ENCODE measurements around the gene ALDH1A3.

Gene ALDH1A3

DNA sequence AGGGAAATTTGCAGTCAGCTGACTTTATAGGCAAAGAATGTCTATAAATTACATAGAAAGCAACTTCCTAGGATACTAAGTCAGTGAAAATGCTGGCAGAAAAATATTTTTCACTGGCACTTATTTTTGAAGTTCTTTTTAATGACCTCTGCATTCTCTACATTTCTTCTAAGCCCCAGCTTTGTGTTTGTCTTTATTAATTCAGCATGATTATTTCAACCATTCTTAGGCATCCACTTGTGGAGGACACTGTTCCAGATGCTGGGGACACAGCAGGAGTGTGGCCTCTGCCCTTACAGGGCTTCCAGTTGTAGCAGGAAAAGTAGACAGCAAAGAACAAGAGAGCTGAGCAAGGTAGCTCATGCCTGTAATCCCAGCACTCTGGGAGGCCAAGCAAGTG is 54.5 kb downstream of the ALDH1A3 start:
- H3K36me3 Mint-ChIP-seq (ENCODE audit: low read depth): no peaks in the 10 kb centered on the region
- H3K27ac Mint-ChIP-seq: no peak overlapping the region
- TF ChIP-seq, protein P1, sequence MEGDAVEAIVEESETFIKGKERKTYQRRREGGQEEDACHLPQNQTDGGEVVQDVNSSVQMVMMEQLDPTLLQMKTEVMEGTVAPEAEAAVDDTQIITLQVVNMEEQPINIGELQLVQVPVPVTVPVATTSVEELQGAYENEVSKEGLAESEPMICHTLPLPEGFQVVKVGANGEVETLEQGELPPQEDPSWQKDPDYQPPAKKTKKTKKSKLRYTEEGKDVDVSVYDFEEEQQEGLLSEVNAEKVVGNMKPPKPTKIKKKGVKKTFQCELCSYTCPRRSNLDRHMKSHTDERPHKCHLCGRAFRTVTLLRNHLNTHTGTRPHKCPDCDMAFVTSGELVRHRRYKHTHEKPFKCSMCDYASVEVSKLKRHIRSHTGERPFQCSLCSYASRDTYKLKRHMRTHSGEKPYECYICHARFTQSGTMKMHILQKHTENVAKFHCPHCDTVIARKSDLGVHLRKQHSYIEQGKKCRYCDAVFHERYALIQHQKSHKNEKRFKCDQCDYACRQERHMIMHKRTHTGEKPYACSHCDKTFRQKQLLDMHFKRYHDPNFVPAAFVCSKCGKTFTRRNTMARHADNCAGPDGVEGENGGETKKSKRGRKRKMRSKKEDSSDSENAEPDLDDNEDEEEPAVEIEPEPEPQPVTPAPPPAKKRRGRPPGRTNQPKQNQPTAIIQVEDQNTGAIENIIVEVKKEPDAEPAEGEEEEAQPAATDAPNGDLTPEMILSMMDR (IDR thresholded peaks at IDR 0.05): no peak
- peaks cover 6% of the 10 kb centered on the region for H3K27me3 Mint-ChIP-seq (ENCODE audit: low read depth, poor library complexity)
- no peak for DNase-seq
- H3K4me3 Mint-ChIP-seq: no peak overlapping the region
- H3K9me3 Mint-ChIP-seq: peaks cover 3% of the 10 kb centered on the region
- peaks cover 10% of the 10 kb centered on the region for H3K4me1 Mint-ChIP-seq

- TF ChIP-seq, protein P1 (IDR thresholded peaks at IDR 0.05): no peak
- Mint-ChIP-seq H3K9me3 (peaks cover 3% of the 10 kb centered on the region), H3K27ac (no peak overlapping the region), H3K36me3 (ENCODE audit: low read depth) (no peaks in the 10 kb centered on the region), H3K4me3 (no peak overlapping the region), H3K27me3 (ENCODE audit: low read depth, poor library complexity) (peaks cover 6% of the 10 kb centered on the region), H3K4me1 (peaks cover 4% of the 10 kb centered on the region)
- DNase-seq: no peak
These were observed 55.1 kb downstream of the ALDH1A3 start for GRCh38 chr15:100934726-100935125.

GRCh38 chr15:100937171-100937570 is 57.5 kb downstream of the ALDH1A3 start:
- Mint-ChIP-seq H3K9me3 (peaks cover 3% of the 10 kb centered on the region), H3K4me3 (no peak overlapping the region), H3K36me3 (ENCODE audit: low read depth) (no peaks in the 10 kb centered on the region), H3K4me1 (no peaks in the 10 kb centered on the region), H3K27ac (no peak overlapping the region), H3K27me3 (ENCODE audit: low read depth, poor library complexity) (peaks cover 6% of the 10 kb centered on the region)
- TF ChIP-seq, protein P1 (IDR thresholded peaks at IDR 0.05): no peak
- no peak for DNase-seq

DNA sequence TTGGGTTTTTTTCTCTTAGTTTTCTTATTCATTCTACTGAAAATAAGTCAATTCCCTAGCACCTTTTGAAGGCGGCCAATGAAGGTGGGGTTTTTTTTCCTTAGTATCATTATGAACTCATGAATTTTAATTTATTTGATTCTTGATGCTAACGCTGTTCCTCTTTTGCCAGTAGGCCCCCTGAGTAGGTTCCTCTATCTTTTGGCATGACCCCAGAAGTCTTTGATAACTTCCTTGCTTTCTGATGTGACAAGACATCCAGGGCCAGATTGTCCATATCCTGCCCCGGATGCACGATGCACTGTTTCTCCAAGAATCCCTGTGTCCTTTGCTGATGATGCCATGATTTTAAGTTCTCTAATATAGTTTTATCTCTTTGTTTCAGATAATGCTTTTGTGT is 60.2 kb downstream of the ALDH1A3 start:
- Mint-ChIP-seq H3K9me3 (peaks cover 3% of the 10 kb centered on the region), H3K27me3 (ENCODE audit: low read depth, poor library complexity) (peaks cover 3% of the 10 kb centered on the region), H3K27ac (no peak overlapping the region), H3K4me3 (no peak overlapping the region), H3K4me1 (no peaks in the 10 kb centered on the region), H3K36me3 (ENCODE audit: low read depth) (no peaks in the 10 kb centered on the region)
- DNase-seq: no peak
- TF ChIP-seq, protein P1 (IDR thresholded peaks at IDR 0.05): no peak

GRCh38 chr15:100940767-100941379 is 61.2 kb downstream of the ALDH1A3 start:
- TF ChIP-seq, protein P1 (IDR thresholded peaks at IDR 0.05): no peak
- H3K9me3 Mint-ChIP-seq: peaks cover 3% of the 10 kb centered on the region
- no peaks in the 10 kb centered on the region for H3K4me1 Mint-ChIP-seq
- H3K4me3 Mint-ChIP-seq: no peak overlapping the region
- peaks cover 3% of the 10 kb centered on the region for H3K27me3 Mint-ChIP-seq (ENCODE audit: low read depth, poor library complexity)
- H3K27ac Mint-ChIP-seq: no peak overlapping the region
- H3K36me3 Mint-ChIP-seq (ENCODE audit: low read depth): no peaks in the 10 kb centered on the region
- no peak for DNase-seq

- peaks cover 3% of the 10 kb centered on the region for H3K9me3 Mint-ChIP-seq
- H3K4me3 Mint-ChIP-seq: no peak overlapping the region
- DNase-seq: no peak
- no peaks in the 10 kb centered on the region for H3K4me1 Mint-ChIP-seq
- H3K27ac Mint-ChIP-seq: no peak overlapping the region
- no peaks in the 10 kb centered on the region for H3K36me3 Mint-ChIP-seq (ENCODE audit: low read depth)
- TF ChIP-seq, protein P1 (IDR thresholded peaks at IDR 0.05): no peak
- peaks cover 3% of the 10 kb centered on the region for H3K27me3 Mint-ChIP-seq (ENCODE audit: low read depth, poor library complexity)
These were observed 61.9 kb downstream of the ALDH1A3 start for GRCh38 chr15:100941536-100941935.
